ENCODE data around the gene PKD1.

- TF ChIP-seq TAF1 (IDR thresholded peaks at IDR 0.05; ENCODE audit: borderline replicate concordance, insufficient read depth, low read length), result no peak
- no peak for TF ChIP-seq POLR2AphosphoS5 (IDR thresholded peaks at IDR 0.05; ENCODE audit: low read depth, low read length)
Observed at GRCh38 chr16:2148714-2149629, 13.3 kb upstream of the PKD1 start.

All from PFSK-1 (cell line).